GM21576 (cell line): Measurements from ENCODE around the gene FOXD3.

ENCODE experiments used
- ATAC-seq: cut with Tn5 transposase; IDR thresholded peaks from one replicate; pipeline ENCODE4 v1.9.1; 2021; ENCODE audit warnings: mild to moderate bottlenecking, moderate library complexity; ENCODE audit not compliant: unreplicated experiment

Gene FOXD3

DNA sequence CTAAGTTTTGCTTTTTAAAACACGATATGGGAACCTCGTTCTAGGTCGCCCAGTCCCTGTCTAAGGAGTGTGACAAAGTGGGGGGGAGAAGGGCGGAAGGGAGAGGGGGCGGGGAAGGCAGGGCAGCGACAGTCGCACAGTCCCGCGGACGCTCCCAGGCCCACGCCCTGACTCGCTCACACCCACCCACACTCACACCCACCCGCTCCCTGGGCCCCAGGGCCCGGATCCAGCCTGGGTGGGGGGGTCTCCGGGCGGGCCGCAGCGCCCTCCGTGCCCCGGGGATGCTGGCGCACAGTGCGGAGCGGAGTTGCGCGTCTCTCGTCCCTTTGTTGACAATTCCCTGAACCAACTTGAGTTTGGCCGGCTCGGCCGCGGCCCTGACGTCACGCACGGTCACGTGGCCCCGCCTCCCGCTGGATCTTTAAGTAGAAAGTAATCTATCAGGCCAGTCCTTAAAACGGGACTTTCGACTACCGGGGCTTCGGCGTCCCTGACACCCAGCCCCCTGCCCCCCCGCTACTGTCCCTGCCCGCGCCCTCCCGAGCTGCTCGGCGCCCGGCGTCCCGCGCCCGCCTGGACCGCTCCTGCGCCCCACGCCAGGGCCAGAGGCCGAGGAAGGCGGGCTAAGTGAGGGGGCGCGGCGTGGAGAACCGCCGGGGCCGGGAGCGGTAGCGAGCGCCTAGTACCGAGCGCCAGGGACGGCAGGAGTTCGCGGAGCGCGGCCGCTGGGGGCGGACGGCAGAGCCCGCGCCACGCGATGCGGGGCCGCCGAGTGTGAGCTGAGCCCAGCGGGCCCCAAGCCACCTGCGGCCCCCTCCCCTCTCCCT lies at the start of gene FOXD3:
Gene FOXD3, plus strand, starts transcription at position 454 of the 830 bp plus-strand sequence. CDS start 492 bp downstream, outside the sequence.
- peak; percentile 41 for ATAC-seq

DNA sequence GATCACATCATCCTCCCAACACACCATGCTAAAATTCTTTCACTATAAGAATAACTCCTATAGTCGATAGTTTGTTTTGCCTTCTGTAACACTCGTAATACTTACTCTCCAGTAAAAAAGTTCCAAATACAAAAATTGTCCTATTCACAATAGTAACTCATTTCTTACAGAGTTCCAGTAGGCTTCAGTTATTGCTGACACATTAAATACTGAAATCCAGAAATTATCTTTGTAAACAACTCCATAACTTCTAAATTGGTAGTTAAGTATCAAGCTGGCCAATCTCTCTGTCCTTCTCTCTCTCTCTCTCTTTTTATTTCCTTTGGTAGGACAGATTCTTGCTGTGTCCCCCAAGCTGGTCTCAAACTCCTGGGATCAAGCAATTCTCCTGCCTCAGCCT lies 49.6 kb upstream of the FOXD3 start:
- no peak for ATAC-seq

DNA sequence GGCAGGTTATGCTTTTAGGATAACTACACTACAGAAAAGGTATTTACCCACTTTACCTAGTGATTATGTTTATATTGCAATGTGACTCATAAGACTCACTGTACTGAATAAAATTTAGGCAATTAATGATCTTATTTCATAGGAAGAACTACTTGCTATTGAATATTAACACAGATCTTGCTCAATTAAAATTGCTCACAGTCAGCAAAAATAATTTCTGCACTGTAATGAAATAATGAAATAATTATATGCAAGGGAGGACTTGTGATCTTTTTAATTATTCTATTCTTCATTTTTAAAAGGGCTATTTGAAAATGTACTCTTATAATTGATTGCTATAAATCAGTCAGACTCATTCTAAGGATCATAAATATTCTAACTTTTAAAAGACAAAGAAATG lies 48.0 kb upstream of the FOXD3 start:
- no peak for ATAC-seq

DNA sequence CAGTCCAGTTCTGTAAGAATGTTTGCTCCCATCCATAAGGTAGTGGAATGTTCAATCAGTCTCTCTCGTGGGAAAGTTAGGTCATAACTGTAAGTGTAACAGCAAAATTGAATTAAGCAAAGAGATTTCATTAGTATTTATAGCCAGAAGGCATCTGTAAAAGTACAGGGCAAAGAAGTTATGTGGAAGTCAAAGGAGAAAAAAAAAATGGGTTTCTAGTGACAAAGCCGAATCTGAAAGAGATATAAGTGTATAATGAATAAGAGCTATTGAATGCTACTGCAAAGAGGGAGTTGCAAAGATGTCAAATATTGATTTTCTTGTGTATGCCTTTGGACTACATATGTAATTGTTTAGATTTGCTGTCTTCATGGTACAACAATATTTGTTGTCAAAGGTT lies 47.4 kb upstream of the FOXD3 start:
- ATAC-seq, result no peak

DNA sequence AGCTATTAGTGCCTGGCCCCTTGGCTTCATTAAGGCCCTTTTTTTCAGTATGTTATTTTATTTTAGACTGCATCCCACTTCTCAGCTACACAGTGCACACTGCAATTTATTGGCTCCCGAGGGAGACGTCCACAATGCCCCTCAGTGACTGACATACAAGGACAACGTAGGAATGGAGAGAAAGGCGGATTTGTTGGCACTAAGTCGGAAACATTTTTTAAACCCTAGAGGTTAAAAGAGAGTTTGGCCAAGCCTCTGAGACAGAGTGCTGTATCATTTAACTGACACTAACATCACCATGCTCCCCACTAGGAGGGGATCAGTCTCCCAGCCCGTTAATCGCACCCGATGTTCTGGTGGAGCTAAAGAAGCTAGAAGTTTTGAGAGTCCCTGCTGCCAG lies 45.7 kb upstream of the FOXD3 start:
- ATAC-seq, result no peak

DNA sequence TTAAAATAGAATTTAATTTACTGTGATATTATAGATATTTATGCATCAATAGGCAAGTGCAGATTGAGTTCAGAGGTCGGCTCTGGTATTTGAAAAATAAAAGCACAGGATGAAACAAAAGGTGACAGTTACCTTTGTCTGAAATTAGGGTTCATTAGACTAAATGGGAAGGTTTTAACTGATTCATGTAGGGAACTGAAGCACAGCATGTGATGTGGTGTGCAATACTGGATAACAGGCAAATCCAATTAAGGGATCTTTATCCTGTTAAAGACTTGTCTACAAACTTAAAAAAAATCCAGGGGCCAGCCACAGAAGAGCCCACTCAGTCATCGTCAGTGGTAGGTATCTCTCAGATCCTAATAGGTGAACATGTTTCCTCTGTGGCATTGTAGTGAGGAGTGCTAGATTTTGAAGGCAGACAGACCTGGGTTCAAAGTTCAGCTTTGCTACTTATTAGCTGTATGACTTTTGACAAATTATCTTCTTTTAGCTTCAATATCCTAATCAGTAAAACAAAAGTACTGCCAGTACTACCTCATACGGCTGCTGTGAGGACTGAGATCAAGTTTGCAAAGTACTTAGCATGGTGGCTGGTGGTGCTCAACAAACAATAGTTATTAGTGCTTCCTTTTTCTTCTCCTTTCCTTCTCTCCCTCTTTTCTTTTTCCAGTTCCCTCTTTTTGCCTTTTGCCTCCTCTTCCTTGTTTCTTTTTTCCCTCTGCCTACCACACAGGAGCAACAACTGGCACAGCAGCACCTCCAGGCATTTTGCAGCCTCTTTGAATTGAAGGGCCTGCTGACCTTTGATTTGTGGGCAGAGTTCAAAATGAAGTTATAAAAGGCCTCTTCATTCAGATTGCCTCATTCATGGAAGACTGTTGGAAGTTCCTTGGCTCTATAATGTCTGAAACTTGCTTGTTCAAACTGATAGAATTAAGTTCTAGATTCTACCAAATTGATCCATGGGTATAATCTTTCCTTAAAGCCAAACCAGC lies 44.9 kb upstream of the FOXD3 start:
- no peak for ATAC-seq

DNA sequence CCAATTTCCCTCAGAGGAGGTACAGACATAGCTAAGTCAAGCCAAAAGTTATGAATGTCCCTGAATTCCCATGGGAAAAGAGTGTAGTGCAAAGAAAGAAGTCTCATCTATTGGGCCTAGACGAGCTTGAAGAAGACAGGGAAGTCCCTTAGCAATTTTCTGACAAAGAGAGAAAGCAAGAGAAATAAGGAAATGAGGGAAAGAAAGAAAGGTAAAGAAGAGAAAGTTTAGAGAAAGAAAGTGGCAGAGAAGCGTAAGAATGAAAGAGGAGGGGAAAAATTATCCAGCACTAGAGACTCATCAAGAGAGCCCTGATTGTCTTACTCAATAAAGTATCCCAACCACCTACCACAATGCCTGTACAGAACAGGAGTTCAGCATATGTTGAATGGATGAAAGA lies 40.6 kb upstream of the FOXD3 start:
- ATAC-seq, result no peak

DNA sequence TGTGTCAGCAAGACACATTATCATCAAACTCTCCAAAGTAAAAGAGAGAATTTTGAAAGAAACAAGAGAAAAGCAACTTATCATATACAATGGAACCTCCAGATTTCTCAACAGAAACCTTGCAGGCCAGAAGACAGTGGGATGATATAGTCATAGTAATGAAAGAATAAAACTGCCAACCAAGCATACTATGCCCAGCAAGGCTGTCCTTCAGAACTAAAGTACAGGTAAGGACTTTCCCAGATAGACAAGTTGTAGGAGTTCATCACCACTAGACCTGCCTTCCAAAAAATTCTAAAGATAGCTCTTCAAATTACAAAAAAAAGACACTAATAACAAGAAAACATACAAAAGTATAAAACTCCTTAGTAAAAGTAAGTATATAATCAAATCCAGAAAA lies 33.2 kb upstream of the FOXD3 start:
- no peak for ATAC-seq

DNA sequence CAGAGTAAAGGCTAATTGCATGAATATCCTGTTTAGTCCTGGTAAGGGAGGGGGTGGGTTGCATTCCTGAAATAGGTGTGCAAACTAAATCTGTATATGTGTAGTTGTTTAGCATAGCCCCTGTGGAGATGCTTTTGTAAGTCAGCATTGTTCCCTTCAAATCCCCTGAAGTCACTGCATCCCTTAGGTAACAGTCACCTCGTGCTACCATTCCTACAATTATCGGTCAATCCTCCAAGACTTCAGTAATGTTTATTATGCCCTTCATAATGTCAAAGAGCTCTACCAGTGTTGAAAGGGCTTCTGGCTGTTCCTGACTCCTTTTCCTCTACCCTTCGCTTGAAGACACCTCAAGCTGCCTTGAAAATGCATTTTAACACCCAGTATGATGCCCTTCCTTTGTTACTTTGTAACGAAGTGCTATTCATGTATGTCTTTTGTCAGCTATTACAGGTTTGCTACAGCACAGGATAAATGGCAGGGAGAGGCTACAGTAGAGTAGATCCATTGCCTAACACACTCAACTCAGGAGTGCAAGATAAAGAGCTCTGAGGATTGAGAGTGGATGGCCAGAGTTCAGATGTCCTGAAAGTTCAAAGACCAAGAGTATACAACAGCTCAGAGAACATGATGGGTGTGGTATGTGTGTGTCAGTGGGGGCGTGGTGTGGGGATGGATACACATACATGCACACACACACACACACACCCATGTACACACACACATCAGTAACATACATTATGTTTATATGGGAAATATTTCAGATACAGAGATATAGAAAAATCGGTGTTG lies 27.4 kb upstream of the FOXD3 start:
- no peak for ATAC-seq

DNA sequence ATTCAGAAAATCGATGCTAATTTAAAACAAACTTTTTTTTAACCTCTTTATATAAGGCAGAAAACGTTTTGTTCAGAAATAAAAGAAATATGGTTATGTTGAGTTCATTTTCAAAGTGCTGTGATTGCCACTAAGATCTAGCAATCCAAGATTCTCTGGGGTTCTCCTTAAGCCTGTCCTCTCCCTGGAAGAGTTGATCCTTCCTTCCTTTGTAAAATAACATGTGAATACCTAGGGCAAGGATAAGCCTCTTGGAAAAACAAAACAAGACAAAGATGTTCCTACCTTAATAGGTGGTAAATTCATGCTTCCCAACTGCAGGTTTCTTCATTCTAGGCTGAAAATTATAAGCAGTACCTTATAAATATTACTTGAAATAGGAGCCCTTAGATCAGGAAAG lies 18.0 kb upstream of the FOXD3 start:
- no peak for ATAC-seq

DNA sequence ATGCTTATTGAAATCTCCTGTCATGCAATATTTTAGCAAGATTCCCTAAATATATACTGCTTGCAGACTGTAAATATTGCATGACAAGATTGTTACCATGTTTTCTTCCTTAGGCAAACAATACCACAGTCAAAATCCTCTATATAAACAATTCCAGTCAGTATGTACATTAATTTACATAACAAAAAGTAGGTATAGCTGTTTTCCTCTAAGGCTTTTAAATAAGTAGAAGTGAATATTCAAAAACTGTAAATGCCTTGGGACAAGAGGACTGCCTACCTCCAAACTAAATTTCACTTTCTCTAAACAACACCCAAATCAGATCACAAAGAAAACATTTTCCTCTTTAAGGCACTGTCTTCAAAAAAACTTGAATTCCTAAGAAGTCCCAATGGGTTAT lies 17.3 kb upstream of the FOXD3 start:
- ATAC-seq, result no peak

DNA sequence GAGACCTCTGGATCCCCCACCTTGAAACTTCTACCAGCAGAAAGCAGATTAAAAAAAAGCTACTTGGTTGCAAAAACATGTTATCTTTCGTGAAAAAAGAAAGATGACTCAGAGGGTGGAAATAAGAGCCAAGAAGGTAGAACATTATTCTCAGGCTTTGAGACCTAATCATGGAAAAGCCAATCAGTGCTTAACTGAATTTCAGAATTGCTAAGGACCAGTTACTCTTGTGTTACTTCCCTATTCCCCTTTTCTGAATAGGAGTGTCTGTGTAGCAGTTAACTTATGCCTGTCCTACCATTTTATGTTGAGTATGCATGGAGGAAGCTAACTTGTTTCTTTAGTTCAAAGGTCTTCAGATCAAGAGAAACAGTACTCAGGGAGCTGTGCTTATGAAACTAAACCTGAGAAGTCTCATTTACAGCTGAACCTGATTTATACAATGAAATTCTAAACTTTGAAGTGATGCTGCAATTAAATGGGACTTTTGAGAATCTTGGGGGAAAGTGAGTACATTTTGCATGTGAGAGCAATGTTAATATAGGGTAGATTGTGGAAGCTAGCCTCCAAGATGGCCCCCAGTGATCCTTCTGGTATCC lies 15.1 kb upstream of the FOXD3 start:
- ATAC-seq, result no peak

DNA sequence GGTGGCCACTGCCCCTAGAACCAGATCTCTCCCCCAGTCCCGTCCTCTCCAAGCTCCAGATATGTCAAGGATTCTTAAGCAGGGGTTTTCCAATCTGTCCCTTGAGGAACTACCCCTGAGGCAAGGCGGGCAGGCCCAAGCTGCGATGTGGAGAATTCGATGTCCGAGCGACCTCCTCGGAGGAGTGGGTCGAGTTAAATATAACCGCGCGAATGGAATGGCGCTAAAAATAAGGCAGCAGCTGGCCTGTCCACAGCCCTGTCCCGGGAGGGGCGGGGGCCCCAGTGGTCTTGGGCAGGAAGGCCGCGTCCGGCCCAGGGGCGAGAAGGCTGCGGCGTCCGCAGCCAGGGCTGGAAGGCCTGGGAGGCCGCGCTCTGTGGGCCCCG lies 5.8 kb upstream of the FOXD3 start:
- ATAC-seq, result no peak

DNA sequence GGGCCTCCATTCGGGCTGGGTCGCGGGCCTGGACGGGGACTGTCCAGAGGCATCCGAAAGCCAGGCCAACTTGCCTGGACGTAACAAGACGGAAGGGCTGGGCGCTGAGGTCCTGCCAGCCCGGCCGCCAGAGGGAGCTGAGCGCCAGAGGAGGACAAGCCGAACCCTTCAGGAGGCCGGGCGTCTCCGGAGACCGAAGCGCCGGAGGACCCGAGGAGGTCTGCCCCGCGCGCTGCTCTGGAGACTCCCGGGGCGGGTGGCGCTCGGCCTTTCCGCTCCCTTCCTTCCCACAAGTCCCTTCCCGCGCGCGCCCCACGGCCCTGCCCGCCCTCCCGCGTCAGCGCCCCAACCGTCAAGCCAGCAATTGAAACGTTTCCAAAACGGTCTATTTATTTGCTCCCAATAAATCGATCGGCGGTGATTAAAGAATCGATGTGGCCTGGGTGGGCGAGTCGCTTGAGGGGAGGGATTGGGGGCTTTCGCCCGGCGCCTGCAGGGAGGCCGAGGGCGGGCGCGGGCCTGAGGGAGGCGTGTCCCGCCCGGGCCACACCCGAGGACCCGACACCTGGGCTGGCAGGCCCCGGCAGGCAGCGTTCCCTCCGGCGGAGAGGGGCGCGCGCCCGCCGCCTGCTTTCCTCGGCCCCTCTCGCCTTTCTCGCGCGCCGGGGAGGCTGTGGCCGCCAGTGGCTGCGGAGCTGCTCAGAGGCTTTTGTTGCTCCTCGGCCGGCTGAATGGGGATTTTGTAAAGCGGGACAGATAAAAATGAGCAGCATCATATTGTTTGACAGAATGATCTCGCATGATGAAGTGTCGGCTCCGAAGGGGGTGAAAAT lies 5.2 kb upstream of the FOXD3 start:
- peak; percentile 77 for ATAC-seq

DNA sequence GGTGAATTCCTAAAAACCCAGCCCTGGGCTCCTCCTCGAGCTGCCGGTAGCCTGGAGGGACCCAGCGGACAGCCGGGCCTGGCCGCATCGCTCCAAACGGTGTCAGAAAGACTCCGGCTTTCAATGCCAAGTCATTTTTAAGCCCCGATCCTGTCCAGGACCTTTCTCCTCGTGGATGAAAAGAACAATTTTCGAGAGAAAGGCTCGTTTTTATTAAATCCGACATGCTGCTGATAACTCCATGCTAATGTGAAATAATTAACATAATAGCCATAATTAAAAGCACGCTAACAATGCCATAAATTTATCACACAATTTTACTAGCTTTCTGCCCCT lies 4.6 kb upstream of the FOXD3 start:
- no peak for ATAC-seq

DNA sequence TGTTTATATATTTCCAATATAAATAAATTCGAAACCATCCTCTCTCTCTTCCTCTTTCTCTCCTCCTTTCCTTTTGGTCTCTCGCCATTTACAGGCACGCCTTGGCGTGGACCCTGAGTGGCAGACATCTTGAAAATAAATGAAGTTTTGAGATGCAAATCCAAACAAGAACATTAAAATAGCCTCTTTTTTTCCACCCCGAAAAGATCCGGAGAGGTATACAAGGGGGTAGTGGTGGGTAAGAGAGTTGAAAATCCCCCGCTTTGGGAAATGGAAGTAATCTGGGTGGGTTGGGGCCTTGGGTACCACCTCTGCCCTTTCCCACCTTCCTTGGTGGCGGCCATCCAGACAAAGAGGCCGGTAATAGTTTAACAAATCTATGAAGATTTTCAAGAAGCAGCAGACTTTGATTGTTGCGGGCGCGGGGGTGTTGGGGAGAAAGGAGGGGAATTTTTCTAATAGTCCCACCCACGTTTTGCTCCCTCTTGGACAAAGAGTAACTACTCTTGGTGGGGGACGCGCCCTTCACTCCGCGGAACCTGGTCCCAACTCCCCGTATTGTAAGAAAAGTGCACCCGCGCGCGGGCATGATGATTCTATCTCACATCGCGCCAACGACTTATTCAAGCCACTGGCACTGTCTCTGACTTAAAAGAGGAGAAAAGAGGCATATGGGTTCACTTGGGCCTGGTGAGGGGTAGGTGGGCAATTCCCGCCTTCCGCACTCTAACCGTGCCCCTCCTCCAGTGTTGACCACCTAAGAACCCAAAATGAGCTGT lies 4.0 kb upstream of the FOXD3 start:
- ATAC-seq, result no peak

DNA sequence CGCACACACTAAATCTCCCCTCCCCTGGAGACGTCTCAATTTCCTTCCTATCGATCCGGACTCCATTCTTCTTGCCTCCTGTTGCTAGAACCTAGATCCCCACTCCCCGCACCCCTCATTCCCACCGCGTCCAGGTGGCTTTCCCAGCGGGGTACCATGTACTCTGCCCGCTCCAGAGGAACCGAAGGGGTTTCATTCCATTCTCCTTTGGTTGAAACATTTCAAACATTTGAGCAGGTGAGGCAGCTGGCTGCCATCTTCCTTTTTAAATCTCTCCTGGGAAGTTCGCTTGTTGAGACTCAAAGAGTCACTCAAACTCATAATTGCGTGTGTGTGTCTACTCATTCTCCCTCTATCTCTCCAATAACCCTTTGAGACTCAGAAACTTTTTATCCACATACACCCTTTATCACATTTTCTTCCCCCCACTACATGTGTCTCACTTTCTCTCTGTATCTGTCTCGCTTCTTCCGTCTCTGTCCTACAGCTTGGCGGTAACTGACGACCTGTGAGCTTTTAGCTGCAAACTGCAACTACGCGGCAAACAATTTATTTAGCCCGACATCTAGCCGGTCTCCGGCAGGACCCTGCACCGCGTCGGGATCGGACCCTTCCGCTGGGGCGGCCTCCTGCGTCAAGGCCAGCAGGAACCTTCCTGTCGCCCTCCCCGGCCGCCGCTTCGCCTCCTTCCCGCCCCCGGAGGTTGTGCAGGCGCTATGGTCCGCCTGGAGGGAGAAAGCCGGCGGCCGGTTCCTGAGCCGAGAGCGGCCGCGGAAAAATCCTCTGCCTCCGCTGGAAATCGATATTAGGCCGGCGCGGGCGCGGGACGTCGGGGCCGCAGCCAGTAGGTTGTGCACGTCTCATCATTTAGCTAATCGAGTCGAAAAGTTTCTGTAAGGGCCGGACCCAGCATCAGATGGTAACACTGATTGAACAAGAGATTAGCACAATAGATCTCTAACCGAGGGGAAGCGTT lies 3.0 kb upstream of the FOXD3 start:
- no peak for ATAC-seq
